SKM-1 treated with dmso at 0.1 percent for 144 hours (cell line): ENCODE data around the gene ARL4A.
"Not testable (repeated sequence)": the region's sequence is repeated elsewhere in the genome, so short reads cannot be mapped to it uniquely, and the experiment has no call there.

Experiments
- DNase-seq: peaks from one replicate; lab custom pipeline; 2025; ENCODE audit not compliant: unreplicated experiment; lab: John Stamatoyannopoulos, UW

Gene ARL4A

DNA sequence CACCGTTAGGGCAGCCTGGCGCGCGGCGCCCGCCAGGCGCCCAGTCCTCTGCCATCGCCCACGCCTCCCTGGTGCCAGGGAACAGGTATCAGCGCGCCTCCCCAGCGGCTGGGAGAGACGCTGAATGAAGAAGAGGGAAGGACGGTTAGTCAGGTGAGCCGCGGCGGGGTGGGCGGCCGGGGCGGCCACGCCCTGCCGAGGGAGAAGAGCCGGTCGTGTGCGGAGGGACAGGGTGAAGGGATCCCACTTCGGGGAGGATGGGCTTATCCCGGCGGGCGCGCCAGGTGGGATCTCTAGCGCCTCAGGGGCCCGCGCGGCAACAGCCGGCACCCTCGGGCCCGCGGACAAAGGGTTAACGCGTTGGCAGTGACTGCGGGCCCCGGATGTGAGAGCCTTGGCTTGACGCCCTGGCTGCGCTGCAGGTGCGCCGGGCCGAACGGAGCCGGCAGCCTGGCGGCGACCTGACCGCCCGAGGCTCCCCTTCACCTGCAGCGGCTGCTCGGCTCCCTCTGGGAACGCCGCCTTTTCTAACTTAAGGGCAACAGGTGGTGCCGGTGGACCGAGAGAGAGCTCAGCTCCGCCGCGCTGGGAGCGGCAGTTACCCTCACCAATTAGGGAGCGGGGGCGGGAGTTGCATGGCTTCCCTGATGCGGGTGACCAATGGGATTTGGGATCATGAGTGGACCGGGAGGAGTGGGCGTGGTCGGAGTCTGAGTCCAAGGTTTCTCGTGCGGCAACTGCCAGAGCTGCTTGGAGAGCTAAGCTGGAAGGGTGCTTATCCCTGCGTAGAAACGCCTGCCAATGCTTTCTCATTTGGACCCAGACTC lies at the start of gene ARL4A:
Gene ARL4A (plus strand): TSS at position 743 of the 827 bp plus-strand sequence. CDS start 622 bp downstream, outside the sequence.
- DNase-seq = peak; percentile 98

DNA sequence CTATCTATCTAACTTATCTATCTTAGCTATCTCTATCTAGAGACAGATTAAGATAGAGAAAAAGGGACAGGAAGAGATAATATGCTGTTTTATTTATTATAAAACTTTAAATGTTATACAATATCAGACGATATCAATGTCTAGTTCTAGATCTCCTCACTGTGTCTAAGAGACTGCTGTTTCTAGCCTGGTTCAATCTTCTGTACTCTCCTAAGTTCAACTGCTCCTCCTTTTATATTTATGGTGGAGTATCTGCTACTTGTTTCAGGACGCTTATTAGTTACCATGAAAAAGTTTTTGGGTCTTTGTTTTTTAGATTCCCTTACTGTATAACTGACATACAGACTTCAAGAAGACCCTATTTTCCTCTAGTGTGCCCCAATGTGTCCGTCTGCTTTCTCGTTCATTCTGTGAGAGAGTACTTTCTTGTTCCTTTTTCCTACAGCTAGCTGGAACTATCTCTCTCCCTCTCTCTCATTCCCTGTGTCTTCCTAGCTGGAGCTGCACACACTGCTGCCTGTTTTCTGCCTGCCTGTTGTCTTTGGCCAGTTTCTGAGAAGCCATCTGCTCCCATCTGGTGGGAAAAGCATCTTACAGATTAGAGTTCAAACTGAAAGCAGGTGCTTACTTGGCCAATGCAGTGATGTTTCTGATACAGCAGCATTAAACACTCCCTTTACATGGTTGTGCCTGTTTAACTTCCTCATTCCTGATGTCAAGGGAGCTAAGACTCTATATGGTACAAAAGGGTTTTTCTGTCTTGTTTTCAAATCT lies 49.4 kb upstream of the ARL4A start:
- DNase-seq = peak; percentile 46

- DNase-seq = peak; percentile 51
Observed at GRCh38 chr7:12638851-12639456, 48.5 kb upstream of the ARL4A start.

DNA sequence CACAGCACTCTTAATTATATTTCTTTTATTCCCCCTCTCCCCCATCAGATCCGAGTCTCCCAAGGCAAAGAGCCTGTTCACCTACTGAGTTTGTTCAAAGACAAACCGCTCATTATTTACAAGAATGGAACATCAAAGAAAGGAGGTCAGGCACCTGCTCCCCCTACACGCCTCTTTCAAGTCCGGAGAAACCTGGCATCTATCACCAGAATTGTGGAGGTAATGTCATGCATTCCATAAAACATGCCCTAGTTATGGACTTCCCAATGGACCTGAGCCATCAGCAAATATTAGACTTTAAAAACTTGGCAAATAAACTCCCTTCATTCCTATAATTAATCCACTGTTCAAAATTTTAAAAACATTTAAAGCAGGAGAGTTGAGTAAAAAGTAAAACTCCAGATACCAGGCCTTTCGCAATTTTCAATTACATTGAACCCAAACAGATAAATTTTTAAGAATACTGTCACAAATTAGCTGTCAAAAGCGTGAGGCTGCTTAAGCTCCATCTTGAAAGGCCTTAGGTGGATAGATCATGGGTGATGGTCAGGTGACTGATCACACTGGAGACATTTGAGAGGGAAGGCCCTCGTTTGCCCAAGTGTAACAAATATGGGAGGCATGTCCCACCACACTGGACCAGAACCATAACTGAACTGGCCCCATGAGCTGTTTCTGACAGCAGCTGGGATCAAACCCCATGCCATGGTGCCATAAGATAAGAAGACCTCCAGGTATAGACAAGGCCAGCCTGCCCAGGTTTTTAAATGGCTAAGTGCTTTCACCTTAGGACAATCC lies 46.9 kb upstream of the ARL4A start:
- no peak for DNase-seq

- DNase-seq = no peak
Observed at GRCh38 chr7:12641196-12641595, 46.2 kb upstream of the ARL4A start.

GRCh38 chr7:12642508-12642907 lies 44.9 kb upstream of the ARL4A start:
- no peak for DNase-seq

- DNase-seq = no peak
Observed at GRCh38 chr7:12643001-12643643, 44.3 kb upstream of the ARL4A start.

DNA sequence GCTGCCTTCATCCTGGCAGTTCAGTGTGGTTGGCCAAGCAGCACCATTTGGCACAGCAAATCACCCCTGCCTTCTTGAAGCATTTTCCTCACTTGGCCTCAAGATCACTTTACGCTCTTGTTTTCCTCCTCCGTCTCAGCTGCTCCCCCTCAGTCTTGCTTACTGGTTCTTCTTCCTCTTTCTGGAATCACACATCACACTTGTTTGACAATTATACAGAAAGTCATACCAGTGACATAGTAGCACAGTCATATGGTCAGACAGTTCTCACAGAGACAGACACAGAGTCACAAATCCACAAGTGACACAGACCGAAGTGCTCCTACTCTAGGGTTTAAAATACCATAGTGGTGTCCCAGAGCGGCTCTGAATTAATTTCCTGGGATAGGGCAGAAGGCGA lies 43.8 kb upstream of the ARL4A start:
- no peak for DNase-seq

GRCh38 chr7:12645212-12645611 lies 42.2 kb upstream of the ARL4A start:
- not testable (repeated sequence) for DNase-seq

DNA sequence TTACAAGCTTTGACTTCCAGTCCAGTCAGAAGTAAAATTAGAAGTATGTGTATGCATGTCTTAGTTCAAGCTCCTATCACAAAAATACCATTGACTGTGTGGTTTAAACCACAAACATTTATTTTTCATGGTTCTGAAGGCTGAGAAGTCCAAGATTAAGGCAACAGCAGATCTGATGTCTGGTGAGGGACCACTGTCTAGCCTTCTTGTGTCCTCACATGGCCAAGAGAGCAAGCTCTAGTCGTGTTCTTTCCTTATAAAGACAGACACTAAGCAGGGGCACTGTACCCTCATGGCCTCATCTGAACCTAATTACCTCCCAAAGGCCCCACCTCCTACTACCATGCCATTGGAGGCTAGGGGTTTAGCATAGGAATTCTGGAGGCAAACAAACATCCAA lies 41.3 kb upstream of the ARL4A start:
- no peak for DNase-seq

DNA sequence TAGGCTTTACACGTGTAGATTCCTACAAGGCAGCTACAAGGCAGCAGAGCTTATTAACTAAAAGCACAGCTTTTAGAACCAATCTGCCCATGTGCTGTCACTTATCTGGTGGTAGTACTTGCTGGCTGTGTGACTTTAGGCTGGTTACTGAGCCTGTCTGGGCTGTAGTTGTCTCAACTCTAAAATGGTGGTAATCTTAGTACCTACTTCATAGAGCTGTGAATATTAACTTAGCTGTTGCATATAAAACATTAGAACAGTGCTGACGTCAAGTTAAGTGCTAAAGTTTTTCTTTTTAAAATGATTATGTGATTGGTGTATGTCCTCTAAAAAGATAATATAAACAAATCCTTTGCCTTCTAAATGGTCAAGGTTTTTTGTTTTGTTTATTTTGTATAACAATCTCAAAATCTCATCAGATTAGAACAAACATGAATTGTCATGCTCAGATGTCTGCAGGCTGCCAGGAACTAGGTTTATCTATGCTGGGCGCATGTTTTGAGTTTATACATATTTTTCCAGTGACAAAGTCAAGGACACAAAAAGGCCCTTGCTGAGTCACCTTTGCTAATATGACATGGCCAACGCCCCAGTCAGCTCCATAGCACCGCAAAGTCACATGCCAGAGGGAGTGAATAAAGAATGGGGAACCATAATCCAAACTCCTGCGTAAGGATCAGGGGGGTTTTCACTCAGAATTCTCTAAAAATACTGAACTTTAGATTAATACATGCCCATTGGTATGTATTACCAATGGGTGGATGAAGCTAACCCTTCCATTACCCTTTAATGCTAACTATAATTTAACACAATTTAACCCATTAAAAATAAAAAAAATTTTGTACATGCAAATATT lies 39.8 kb upstream of the ARL4A start:
- DNase-seq = no peak

- no peak for DNase-seq
Observed at GRCh38 chr7:12648704-12649261, 38.6 kb upstream of the ARL4A start.

DNA sequence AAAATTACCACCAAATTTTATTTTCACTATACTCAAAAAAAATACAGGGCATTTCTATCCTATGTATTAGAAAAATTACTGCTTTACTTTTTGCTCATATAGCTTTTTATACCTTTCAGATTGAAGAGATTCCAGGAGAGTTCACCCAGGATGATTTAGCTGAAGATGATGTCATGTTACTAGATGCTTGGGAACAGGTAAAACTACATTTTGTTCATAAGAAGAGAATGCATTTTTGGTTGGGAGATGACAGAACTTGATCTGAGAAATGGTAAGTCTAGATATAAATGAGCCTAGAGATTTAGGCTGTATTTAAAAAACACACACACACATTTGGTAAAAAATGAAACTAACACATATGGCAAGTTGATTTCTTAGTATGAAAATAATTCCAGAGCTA lies 38.1 kb upstream of the ARL4A start:
- no peak for DNase-seq

DNA sequence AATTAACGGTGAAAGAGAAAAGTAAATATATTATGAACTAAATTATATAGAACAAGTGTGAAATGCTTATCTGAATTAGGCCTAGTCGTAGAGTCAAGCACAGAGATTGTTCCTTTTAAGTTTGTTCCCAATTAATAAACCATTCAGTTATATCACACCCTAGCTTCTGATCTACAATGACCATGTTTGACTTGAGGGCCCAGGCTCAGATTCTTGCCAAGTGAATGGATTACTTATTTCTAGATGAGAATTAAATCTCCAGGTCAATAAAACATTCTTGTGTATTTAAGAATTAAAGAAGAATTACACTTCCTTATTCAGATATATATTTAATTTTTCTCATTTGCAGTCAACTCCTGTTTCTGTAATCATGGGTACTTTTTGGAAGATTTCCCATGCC lies 37.4 kb upstream of the ARL4A start:
- DNase-seq = no peak

DNA sequence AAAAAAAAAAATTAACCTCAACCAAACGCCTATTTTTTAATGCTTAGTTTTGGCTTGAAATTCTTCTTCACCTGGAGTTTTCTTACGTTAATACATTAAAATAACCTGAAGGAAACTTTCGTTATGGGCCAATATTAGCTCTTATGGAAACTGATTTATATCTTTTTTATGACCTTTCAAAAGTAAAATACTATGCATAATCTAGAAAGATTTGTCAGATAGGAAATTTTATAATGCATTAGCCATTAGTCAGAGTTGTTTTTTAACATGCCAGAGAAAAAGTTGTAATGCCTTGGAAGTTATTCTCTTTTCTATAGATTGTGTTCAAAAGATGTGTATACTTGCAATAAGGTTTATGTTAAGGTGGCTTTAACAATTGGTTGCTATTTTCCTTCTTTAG lies 34.3 kb upstream of the ARL4A start:
- DNase-seq = no peak

DNA sequence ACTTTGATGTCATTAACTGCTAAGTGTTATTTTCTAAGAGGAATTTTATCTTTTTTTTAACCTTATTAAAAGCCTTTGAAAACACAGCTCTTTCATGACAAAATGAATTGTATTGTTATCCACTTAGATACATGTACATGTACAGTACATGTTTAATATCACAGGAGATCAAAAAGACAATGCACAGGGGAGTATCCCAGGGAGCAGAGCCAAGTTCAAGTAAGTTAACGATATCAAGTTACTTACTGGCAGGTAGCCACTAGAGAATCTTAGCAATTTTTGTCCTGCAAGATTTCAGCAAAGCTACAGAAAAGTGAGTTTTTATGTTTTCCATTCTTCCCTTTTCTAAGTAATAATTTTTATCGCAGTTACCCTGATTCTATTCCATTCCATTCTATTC lies 33.9 kb upstream of the ARL4A start:
- DNase-seq = no peak

- no peak for DNase-seq
Observed at GRCh38 chr7:12655161-12655560, 32.3 kb upstream of the ARL4A start.

DNA sequence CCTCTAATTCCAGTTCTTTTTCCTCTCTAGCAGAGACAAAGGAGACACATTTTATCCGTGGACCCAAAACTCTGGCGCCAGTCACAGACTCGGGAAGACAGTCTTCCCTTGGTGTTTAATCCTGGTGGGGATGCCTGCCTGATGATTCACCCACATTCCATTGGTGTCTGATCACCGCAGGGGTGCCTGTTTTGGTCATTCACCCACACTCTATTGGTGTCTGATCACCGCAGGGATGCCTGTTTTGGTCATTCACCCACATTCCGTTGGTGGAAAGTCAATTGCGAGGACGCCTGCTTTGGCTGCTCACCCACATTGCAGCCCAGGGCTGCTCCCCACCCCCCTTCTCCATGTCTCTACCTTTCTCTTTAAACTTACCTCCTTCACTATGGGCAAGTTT lies 27.0 kb upstream of the ARL4A start:
- DNase-seq = not testable (repeated sequence)

GRCh38 chr7:12660986-12661385 lies 26.4 kb upstream of the ARL4A start:
- DNase-seq = not testable (repeated sequence)
